Cerebellar cortex (tissue), 1 donor: Measurements from ENCODE around the gene COL2A1.

Experiments
- DNase-seq: peaks from one replicate; pipeline ENCODE4 v3.0.0-alpha.2; 2015; ENCODE audit warnings: low spot score

The COL2A1 gene

DNA sequence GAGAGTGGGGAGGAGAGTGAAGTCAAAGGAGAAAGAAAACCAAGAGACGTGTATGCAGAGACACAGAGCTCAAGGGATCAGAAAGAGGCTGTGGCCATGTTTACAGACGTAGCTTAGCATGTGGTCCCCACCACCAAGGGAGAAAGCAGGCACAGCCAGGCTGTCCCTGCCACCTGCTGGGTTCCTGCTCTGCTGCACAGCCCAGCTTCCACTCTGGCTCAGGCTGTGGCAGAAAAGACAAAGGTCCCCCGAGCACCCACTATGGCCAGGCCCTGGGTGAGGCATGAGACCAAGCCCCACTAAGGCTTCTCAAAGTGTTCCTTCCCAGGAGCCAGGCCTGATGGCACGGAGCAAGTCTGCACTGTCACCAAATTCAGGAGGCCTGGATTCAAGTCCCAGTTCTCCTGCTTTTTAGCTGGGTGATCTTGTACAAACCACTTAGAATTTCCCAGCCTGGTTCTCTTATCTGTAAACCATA is 25.9 kb upstream of the COL2A1 start:
- no peak for DNase-seq

DNA sequence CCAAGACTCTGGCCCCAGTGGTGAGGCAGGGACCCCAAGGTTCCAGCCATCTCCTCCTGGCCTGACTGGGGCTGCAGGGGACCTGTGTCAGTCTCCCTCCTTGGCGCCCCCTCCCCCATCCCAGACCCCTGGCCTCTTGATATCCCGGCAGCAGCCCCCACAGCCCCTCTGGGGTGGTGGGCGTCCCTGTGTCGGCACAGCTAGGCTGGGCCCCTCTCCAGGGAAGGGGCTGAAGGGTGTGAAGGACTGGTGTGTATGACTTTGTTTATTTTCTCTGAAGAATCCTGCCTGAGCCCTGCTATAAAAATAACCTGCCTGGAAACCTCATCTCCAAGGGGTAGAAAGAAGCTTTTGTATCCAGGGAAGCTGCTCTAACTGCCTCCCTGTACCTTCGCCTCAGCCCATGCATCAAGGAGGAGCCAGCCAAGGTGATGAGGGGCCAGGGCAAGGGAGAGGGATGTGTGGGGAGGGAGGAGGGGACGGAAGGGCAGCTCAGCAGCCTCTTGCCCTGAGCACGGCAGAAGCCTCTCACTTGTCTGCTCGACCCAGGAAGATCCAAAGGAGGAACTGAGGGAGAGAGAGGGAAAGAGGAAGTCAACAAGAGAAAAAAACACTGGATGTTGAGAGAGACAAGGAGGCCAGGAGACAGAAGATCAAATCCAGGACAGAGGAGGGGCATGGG is 25.4 kb upstream of the COL2A1 start:
- DNase-seq, result no peak

- no peak for DNase-seq
Measured at GRCh38 chr12:48028541-48029431, 24.5 kb upstream of the COL2A1 start.

- DNase-seq, result no peak
Measured at GRCh38 chr12:48027183-48028002, 23.1 kb upstream of the COL2A1 start.

DNA sequence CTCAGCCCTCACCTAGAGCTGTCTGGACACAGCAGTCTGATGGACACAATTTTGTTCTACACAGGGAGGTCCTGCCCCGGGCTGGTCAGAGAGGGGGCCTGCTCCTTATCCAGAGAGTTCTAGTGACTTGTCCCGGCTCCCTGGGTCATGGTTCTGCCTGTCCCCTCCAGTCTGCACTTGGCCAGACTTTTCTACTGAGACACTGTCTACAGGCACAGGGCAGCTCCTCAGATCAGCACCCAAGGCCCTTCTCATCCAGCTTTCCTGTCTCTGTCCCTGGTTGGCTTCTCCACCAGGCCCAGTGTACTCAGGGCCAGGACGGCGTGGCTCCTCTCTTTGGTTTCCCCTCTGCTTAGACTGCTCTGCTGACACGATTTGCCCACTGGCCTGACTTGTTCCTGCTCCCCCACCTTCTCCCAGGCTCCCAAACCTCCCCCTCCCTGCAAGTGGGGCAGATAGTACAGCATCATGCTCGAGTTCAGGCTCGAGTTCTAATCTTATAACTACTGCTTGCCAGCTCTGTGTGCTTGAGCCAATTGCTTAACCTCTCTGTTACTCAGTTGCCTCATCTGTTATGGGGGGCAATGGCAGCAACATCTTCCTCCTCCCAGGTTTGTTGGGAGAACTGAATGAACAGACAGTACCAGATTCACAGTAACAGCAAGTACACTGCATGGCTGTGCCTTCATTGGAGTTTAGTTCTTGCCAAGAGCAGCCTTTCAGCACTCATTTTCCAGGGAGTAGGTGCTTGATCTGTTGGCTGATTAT is 22.0 kb upstream of the COL2A1 start:
- no peak for DNase-seq

GRCh38 chr12:48025281-48025680 is 21.0 kb upstream of the COL2A1 start:
- no peak for DNase-seq

- DNase-seq, result no peak
Measured at GRCh38 chr12:48024735-48025134, 20.5 kb upstream of the COL2A1 start.

DNA sequence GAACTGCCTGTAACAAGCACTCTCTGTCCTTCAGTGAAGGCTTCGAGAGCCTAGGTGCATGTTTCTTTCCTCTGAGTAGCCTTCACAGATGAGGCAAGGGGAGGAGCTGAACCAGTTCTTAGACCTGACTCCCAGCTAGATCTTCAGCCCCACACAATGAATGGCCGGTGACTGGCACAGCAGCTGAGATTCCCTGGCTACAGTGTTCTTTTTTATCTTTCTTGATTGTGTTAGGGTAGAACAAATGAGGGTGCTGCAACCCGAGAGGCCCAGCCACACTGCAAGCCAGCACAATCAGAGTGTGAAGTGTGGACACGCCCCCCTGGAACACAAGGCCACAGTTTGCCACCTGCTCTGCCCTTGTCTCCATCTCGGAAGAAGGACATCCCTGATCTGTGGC is 19.1 kb upstream of the COL2A1 start:
- no peak for DNase-seq

GRCh38 chr12:48022676-48023385 is 18.6 kb upstream of the COL2A1 start:
- no peak for DNase-seq

GRCh38 chr12:48022180-48022521 is 17.9 kb upstream of the COL2A1 start:
- DNase-seq, result no peak

DNA sequence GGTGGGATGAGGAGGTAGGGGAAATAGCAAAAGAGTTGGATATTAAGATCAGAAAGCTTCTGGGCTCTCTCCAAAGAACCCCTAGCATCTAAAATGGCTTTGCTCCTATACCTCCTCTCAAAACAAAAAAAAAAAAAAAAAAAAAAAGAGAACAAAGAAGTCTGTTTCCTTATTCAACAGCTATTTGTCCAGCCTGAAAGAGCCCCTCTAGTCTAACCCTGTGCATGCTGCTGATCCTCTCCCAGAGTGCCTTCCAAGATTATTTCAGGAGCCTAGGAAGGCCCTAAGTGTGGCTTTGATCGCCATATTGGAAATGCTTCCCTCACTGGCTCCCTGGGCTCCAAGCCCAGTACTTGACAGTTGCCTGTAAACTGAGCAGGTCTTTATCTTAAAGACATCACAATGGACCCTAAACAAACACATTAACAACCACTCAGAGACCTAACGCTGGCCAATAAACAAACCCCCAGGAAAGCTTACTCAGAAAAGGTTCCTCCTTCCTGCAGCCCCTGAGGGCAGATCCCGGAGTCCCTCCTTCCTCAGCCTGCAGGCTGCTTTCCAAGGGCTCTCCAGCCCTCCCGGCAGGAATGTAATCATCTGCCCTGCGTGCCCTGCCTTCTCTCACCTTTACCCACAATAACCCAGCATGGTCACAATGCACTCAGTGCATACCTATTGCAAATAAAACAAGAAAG is 17.4 kb upstream of the COL2A1 start:
- DNase-seq, result no peak

DNA sequence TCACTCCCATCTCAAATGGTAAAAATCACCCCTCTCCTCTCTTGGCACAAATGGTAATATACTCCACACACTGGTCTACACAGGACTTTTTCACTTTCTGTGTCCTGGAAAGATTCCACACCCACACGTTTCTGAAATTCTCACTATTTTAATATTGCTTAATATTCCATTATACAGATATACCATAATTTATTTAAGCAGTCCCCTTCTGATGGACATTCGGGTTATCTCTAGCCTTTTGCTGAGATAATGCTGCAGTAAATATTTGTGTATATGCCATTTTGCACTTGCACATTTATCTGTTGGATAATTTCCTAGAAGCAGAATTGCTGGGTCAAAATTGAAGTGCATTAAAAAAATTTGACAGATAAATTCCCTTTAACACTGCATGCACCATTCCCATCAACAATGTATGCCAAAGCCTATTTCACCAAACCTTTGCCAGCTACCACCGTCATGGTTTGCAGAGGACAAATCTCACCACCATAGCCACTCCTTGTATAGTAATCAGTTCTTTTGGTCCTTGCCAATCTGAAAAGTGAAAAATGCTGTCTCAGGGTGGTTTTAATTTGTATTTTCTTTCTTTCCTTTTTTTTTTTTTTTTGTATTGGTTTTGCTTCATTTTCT is 15.5 kb upstream of the COL2A1 start:
- DNase-seq, result no peak

DNA sequence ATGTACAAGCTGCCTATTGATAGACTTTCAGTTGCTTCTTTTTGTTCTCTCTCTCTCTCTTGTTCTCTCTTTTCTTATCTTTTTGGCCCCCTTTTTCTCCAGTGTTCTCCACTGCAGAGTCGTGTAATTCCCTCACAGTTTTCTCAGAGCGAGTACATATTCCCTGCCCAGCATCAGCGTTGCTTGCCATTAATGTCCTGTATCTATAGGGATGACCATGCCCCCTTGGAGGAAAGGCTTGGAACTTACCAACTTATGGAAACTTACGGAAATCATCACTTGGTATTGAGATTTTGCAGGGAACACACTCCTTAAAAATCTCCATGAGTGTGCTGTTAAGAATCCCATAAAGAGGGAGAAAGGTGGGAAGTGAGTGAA is 14.3 kb upstream of the COL2A1 start:
- DNase-seq, result no peak

- DNase-seq, result no peak
Measured at GRCh38 chr12:48017921-48018617, 13.8 kb upstream of the COL2A1 start.

GRCh38 chr12:48017496-48017895 is 13.2 kb upstream of the COL2A1 start:
- DNase-seq, result no peak

- no peak for DNase-seq
Measured at GRCh38 chr12:48016373-48017020, 12.2 kb upstream of the COL2A1 start.

DNA sequence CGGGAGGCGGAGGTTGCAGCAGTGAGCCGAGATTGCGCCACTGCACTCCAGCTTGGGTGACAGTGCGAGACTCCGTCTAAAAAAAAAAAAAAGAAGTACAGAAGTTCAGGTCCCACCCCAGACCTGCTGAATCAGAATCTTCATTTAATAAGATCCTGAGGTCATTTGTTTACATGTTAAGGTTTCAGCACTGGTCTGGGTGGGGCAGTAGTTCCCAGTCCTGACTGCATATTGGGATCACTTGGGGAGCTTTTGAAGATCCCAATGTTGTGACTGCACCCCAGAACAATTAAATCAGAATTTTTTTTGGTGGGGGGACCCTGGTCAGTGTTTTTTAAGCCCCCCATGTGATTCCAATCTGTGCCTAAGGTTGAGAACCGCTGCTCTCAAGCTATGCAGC is 11.7 kb upstream of the COL2A1 start:
- no peak for DNase-seq

DNA sequence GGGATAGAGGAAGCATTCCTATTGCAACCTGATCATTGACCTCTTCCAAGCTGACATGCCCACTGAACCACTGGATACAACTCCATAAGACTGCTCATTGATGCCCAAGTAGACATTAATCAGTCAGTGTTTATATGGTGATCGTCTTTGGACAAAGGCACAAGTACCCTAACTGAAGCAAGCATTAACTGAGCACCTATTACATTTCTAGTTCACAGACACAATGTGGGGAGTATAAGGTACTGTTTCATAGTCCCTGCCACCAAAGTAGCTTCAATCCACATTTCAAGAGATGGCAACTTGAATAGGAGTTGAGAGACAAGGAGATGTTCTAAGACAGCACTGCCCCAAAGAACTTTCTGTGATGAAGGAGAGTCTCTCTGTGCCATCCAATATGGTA is 10.9 kb upstream of the COL2A1 start:
- DNase-seq, result no peak

DNA sequence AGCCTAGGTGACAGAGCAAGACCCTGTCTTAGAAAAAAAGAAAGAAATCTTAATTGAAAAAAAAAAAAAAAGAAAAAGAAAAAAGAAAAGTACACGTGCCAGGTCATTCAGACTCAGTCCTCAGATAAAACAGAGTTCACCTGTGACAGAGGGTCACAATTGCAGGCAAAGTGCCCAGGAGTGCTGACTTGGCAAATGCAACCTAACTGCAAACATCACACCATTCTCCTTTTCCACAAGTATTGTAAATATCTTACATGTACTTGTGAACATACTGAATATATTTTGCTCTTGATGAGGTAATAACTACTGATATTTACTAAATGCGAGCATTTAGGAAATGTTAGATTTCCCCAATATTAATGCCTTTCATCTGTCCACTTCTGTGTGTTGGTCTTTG is 9.0 kb upstream of the COL2A1 start:
- DNase-seq, result no peak
